ENCODE results near the gene FSTL4.

Gene FSTL4

DNA sequence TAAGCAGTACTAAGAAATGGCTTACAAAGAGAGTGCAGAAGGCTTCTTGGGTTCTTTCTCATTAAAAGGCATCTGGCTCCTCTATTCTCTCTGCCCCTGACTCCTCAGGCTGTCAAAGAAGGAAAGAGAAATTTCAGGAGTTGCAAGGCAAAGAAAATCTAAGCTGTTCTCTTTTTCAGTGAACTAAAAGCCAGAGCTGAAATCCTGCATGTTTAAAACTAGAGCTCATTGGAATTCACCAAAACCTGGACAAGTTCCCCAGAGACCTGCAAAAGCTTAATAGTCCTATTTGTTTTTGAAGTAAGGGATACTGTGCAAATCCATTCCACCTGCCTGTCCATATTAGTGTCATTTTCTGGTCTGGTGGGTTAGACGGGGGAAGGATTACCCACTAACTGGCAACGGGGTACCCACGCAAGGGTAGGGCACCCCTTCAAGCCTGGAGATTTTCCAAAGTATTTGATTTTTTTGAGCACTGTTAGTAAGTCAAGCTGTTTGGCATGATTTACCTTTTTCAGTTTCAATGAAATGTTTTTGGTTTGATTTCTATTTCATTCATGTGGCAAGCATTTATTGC is 179.3 kb downstream of the FSTL4 start:
- H2AFZ ChIP-seq (ENCODE audit: low read depth, low read length) = no peak overlapping the region
- TF ChIP-seq, protein P1, sequence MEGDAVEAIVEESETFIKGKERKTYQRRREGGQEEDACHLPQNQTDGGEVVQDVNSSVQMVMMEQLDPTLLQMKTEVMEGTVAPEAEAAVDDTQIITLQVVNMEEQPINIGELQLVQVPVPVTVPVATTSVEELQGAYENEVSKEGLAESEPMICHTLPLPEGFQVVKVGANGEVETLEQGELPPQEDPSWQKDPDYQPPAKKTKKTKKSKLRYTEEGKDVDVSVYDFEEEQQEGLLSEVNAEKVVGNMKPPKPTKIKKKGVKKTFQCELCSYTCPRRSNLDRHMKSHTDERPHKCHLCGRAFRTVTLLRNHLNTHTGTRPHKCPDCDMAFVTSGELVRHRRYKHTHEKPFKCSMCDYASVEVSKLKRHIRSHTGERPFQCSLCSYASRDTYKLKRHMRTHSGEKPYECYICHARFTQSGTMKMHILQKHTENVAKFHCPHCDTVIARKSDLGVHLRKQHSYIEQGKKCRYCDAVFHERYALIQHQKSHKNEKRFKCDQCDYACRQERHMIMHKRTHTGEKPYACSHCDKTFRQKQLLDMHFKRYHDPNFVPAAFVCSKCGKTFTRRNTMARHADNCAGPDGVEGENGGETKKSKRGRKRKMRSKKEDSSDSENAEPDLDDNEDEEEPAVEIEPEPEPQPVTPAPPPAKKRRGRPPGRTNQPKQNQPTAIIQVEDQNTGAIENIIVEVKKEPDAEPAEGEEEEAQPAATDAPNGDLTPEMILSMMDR (IDR thresholded peaks at IDR 0.05; ENCODE audit: borderline replicate concordance, extremely low read depth, low read length, poor library complexity, severe bottlenecking) = no peak
- TF ChIP-seq EZH2 (IDR thresholded peaks at IDR 0.05; ENCODE audit: borderline replicate concordance, low read depth, low read length, severe bottlenecking) = no peak
- no peak overlapping the region for H3K4me3 ChIP-seq (ENCODE audit: low read depth in 1 of 2, low read length in 2 of 2)
- peaks cover 4% of the 10 kb centered on the region; the same call in 1 of the 2 replicates for H4K20me1 ChIP-seq (ENCODE audit: insufficient read depth, low read length)
- no peaks in the 10 kb centered on the region for H3K9me3 ChIP-seq (ENCODE audit: insufficient read depth, low read length, severe bottlenecking)
- ATAC-seq (ENCODE audit: insufficient read depth, low read depth) (no peak), DNase-seq (no peak)
- no peaks in the 10 kb centered on the region for H3K4me1 ChIP-seq (ENCODE audit: insufficient read depth, low read length)
- peaks cover 15% of the 10 kb centered on the region for H3K27me3 ChIP-seq (ENCODE audit: insufficient read depth, low read length, poor library complexity)
- no peaks in the 10 kb centered on the region for H3K79me2 ChIP-seq (ENCODE audit: insufficient read depth, low read length)
- H3K4me2 ChIP-seq (ENCODE audit: insufficient read depth, low read length) = no peak overlapping the region
- no peak overlapping the region for H3K9ac ChIP-seq (ENCODE audit: low read depth, low read length)
- no peaks in the 10 kb centered on the region for H3K36me3 ChIP-seq (ENCODE audit: insufficient read depth, low read length)
- no peak overlapping the region for H3K27ac ChIP-seq (ENCODE audit: low read length)

DNA sequence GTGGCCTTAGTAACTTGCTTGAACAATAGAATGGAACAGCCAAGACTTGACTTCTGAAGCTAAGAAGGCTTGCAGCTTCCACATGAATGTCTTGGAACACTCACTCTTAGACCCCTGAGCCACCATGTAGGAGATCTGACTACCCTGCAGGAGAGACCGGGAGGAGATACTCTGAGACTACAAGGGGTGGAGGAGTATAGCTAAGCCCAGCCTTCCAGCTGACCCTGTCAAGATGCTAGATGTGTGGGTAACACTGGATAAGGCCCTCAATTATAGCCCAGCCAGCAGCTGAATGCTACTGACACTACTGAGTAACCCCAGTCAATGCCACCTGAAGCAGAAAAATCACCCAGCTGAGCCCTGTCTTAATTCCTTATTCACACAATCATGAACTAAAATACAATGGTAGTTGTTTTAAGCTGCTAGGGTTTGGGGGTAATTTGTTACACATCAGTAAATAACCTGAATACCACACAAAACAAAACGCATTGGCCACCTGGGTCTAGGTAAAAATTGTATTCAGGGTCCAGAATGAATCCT is 180.9 kb downstream of the FSTL4 start:
- Histone ChIP-seq H3K27me3 (ENCODE audit: insufficient read depth, low read length, poor library complexity) (peaks cover 16% of the 10 kb centered on the region), H4K20me1 (ENCODE audit: insufficient read depth, low read length) (peaks cover 4% of the 10 kb centered on the region; the same call in 1 of the 2 replicates), H3K4me1 (ENCODE audit: insufficient read depth, low read length) (no peaks in the 10 kb centered on the region), H3K9ac (ENCODE audit: low read depth, low read length) (no peak overlapping the region), H3K36me3 (ENCODE audit: insufficient read depth, low read length) (no peaks in the 10 kb centered on the region), H3K4me3 (ENCODE audit: low read depth in 1 of 2, low read length in 2 of 2) (no peak overlapping the region), H3K79me2 (ENCODE audit: insufficient read depth, low read length) (no peaks in the 10 kb centered on the region), H2AFZ (ENCODE audit: low read depth, low read length) (no peak overlapping the region), H3K9me3 (ENCODE audit: insufficient read depth, low read length, severe bottlenecking) (no peaks in the 10 kb centered on the region), H3K4me2 (ENCODE audit: insufficient read depth, low read length) (no peak overlapping the region), H3K27ac (ENCODE audit: low read length) (no peak overlapping the region)
- no peak for DNase-seq
- TF ChIP-seq, protein P1 (IDR thresholded peaks at IDR 0.05; ENCODE audit: borderline replicate concordance, extremely low read depth, low read length, poor library complexity, severe bottlenecking) = no peak
- no peak for TF ChIP-seq EZH2 (IDR thresholded peaks at IDR 0.05; ENCODE audit: borderline replicate concordance, low read depth, low read length, severe bottlenecking)
- no peak for ATAC-seq (ENCODE audit: insufficient read depth, low read depth)

GRCh38 chr5:133430095-133430494 is 182.2 kb downstream of the FSTL4 start:
- no peak for ATAC-seq (ENCODE audit: insufficient read depth, low read depth)
- Histone ChIP-seq H3K4me1 (ENCODE audit: insufficient read depth, low read length) (no peaks in the 10 kb centered on the region), H3K79me2 (ENCODE audit: insufficient read depth, low read length) (no peaks in the 10 kb centered on the region), H2AFZ (ENCODE audit: low read depth, low read length) (no peak overlapping the region), H3K4me3 (ENCODE audit: low read depth in 1 of 2, low read length in 2 of 2) (no peak overlapping the region), H3K9ac (ENCODE audit: low read depth, low read length) (no peak overlapping the region), H3K36me3 (ENCODE audit: insufficient read depth, low read length) (no peaks in the 10 kb centered on the region), H3K9me3 (ENCODE audit: insufficient read depth, low read length, severe bottlenecking) (no peaks in the 10 kb centered on the region), H3K27me3 (ENCODE audit: insufficient read depth, low read length, poor library complexity) (peaks cover 16% of the 10 kb centered on the region), H4K20me1 (ENCODE audit: insufficient read depth, low read length) (peaks cover 4% of the 10 kb centered on the region; the same call in 1 of the 2 replicates), H3K27ac (ENCODE audit: low read length) (no peak overlapping the region), H3K4me2 (ENCODE audit: insufficient read depth, low read length) (no peak overlapping the region)
- no peak for DNase-seq
- TF ChIP-seq, protein P1 (IDR thresholded peaks at IDR 0.05; ENCODE audit: borderline replicate concordance, extremely low read depth, low read length, poor library complexity, severe bottlenecking) = no peak
- TF ChIP-seq EZH2 (IDR thresholded peaks at IDR 0.05; ENCODE audit: borderline replicate concordance, low read depth, low read length, severe bottlenecking) = no peak
